Measurements from ENCODE around the gene CLK1.

DNA sequence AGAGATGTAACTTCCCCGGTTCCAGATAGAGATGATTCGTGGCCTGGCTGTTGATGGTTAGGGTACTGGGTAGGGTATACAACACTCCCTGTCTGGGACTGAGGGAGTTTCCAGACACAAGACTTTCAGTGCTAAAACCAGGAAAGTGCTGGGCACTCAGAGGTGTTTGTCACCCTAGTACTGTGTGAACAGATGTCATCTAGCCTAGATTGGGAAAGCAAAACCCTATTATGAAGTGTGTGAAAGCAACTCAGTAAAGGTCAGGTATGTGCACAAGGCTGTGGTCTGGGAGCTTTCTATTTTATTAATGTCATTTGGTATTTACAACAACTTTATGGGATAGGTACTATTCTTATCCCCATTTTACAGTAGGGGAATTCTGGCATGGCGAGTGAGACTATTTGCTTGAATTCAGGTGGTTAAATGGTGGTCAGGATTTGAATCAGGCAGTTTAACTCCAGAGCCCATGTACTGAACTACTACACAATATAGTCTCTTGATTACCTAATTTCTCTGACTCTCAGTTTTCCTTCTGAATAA lies 50.1 kb downstream of the CLK1 start:
- TF ChIP-seq, protein P1, sequence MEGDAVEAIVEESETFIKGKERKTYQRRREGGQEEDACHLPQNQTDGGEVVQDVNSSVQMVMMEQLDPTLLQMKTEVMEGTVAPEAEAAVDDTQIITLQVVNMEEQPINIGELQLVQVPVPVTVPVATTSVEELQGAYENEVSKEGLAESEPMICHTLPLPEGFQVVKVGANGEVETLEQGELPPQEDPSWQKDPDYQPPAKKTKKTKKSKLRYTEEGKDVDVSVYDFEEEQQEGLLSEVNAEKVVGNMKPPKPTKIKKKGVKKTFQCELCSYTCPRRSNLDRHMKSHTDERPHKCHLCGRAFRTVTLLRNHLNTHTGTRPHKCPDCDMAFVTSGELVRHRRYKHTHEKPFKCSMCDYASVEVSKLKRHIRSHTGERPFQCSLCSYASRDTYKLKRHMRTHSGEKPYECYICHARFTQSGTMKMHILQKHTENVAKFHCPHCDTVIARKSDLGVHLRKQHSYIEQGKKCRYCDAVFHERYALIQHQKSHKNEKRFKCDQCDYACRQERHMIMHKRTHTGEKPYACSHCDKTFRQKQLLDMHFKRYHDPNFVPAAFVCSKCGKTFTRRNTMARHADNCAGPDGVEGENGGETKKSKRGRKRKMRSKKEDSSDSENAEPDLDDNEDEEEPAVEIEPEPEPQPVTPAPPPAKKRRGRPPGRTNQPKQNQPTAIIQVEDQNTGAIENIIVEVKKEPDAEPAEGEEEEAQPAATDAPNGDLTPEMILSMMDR (conservative IDR thresholded peaks at IDR 0.05; ENCODE audit: low read length): no peak
- no peak for TF ChIP-seq EZH2phosphoT487 (IDR thresholded peaks at IDR 0.05; ENCODE audit: borderline replicate concordance, low read depth, low read length)
